Lower lobe of right lung (tissue), 2 donors: ENCODE data around the gene ZBED1. TPM values are rescaled to one million over a fixed set of nuclear protein-coding genes. Genes with fewer than 3 reads are reported as not detected.
"Not testable (repeated sequence)": the region's sequence is repeated elsewhere in the genome, so short reads cannot be mapped to it uniquely, and the experiment has no call there.

Experiments used
- ATAC-seq, 2 donors: fragments of 200-7000 bp; cut with Tn5 transposase; one replicate each; pipeline ENCODE4 v1.9.1; 2020 to 2022; ENCODE audit warnings: mild to moderate bottlenecking in 2 of 2, moderate library complexity in 2 of 2
- DNase-seq: peaks from one replicate; pipeline ENCODE4 v3.0.0-alpha.2; 2020
- H3K27ac ChIP-seq: fragments of 200-600 bp; one replicate; pipeline ENCODE4 v1.8.0; 2022
- H3K27me3 ChIP-seq: fragments of 200-600 bp; one replicate; pipeline ENCODE4 v1.8.0; 2022; ENCODE audit warnings: low read depth
- H3K36me3 ChIP-seq: fragments of 200-600 bp; one replicate; pipeline ENCODE4 v1.8.0; 2022; ENCODE audit warnings: mild to moderate bottlenecking
- H3K4me1 ChIP-seq: fragments of 200-600 bp; one replicate; pipeline ENCODE4 v1.8.0; 2022
- H3K4me3 ChIP-seq: fragments of 200-600 bp; one replicate; pipeline ENCODE4 v1.8.0; 2022; ENCODE audit warnings: mild to moderate bottlenecking
- H3K9me3 ChIP-seq: fragments of 200-600 bp; one replicate; pipeline ENCODE4 v1.8.0; 2022
- CTCF ChIP-seq: fragments of 200-600 bp; IDR thresholded peaks from one replicate; pipeline ENCODE4 v1.8.0; 2022; ENCODE audit warnings: antibody characterized with exemption, mild to moderate bottlenecking
- intact Hi-C: fragments of 100-400 bp; cut with DNase I; formaldehyde crosslinking; loops from one replicate; pipeline ENCODE4 v1.11.0; 2022
- total RNA-seq: library from RNA; stranded (reverse); fragmentation: NEBNext Ultra II Directional; extraction: Animal tissue kit (Norgen Biotek cat#: 25700); gene quantifications from one replicate; pipeline ENCODE4 v1.2.1, GENCODE V29; 2021
- donor health status: DM: no; HTN: yes; CAD: no; lungs with severe emphysema.

ZBED1 gene
- total RNA-seq, 1 donor from 2014 or later, result 46.3 TPM

- ATAC-seq, result no peak
- Histone ChIP-seq H3K27me3 (no peaks in the 10 kb centered on the region), H3K9me3 (no peaks in the 10 kb centered on the region), H3K27ac (no peak overlapping the region), H3K4me1 (no peaks in the 10 kb centered on the region), H3K36me3 (peaks cover 6% of the 10 kb centered on the region), H3K4me3 (no peak overlapping the region)
- intact Hi-C loops, result no loop called here
- TF ChIP-seq CTCF, result no peak
- DNase-seq, result no peak
Measured at GRCh38 chrX:2479420-2479780, 21.4 kb downstream of the ZBED1 start.

- Histone ChIP-seq H3K27ac (no peak overlapping the region), H3K4me1 (no peaks in the 10 kb centered on the region), H3K9me3 (no peaks in the 10 kb centered on the region), H3K4me3 (no peak overlapping the region), H3K27me3 (no peaks in the 10 kb centered on the region), H3K36me3 (peaks cover 6% of the 10 kb centered on the region)
- TF ChIP-seq CTCF, result no peak
- intact Hi-C loops, result no loop called here
- ATAC-seq (no peak), DNase-seq (peak; percentile 24)
Measured at GRCh38 chrX:2478546-2479419, 22.0 kb downstream of the ZBED1 start.

GRCh38 chrX:2477313-2477712 is 23.5 kb downstream of the ZBED1 start:
- H3K4me3 ChIP-seq, H3K9me3 ChIP-seq, intact Hi-C loops, H3K27ac ChIP-seq, H3K36me3 ChIP-seq, ATAC-seq, H3K27me3 ChIP-seq, H3K4me1 ChIP-seq: not testable (repeated sequence)
- DNase-seq, result peak; percentile 34

GRCh38 chrX:2474963-2475726 is 25.6 kb downstream of the ZBED1 start:
- Histone ChIP-seq H3K9me3 (no peaks in the 10 kb centered on the region), H3K36me3 (no peaks in the 10 kb centered on the region), H3K4me1 (no peaks in the 10 kb centered on the region), H3K27me3 (no peaks in the 10 kb centered on the region), H3K27ac (no peak overlapping the region), H3K4me3 (no peak overlapping the region)
- intact Hi-C loops, result no loop called here
- DNase-seq, result peak; percentile 30
- ATAC-seq, result no peak
- TF ChIP-seq CTCF, result no peak

GRCh38 chrX:2474280-2474962 is 26.4 kb downstream of the ZBED1 start:
- DNase-seq, result peak; percentile 20
- Histone ChIP-seq H3K27me3 (no peaks in the 10 kb centered on the region), H3K4me1 (no peaks in the 10 kb centered on the region), H3K9me3 (no peaks in the 10 kb centered on the region), H3K36me3 (no peaks in the 10 kb centered on the region), H3K27ac (no peak overlapping the region), H3K4me3 (no peak overlapping the region)
- ATAC-seq, result no peak
- intact Hi-C loops, result no loop called here
- TF ChIP-seq CTCF, result no peak

GRCh38 chrX:2473064-2473463 is 27.7 kb downstream of the ZBED1 start:
- intact Hi-C loops, H3K27ac ChIP-seq, ATAC-seq, H3K4me3 ChIP-seq, H3K4me1 ChIP-seq, H3K36me3 ChIP-seq, H3K27me3 ChIP-seq, H3K9me3 ChIP-seq: not testable (repeated sequence)
- DNase-seq, result peak; percentile 6
